ENCODE results near the gene PAPOLB.

PAPOLB gene

DNA sequence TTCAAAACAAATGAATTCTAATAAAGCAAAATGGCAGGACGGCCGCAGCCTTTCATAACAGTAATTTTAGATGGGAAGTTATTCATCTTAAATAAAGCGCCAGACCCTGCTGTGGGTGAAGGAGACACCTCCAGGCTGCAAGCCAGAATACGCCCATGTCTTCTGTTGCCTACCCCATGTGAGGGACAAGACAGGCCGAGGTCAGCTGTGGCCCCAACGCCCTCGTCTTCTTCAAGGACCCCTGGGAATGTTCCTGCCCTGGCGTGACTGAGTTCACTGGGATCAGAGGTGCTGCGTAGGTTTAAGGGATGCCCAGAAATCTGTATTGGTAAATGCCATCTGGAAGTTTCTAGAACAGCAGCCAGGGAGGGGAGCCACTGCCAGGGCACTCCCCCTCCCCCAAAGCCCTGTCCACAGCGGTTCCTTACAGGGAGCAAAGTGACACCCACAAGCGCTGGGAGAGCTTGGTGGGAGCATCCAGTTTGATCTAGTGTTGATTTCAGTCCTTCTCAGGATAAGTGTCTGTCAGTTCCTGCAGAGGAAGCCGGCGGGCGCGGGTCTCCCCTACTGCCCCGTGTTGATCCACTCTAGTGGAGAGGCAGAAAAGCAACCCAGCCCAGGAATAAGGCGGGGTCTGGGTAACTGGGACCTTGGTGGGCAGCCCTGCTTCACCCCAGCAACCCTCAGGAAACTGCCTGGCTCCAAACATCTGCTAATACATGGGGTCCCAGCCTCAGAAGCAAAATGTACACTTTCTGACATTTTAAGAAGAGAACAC, 20.6 kb downstream of the PAPOLB start:
- no peak for TF ChIP-seq GATA3 (IDR thresholded peaks at IDR 0.05; ENCODE audit: low read depth, low read length)
- TF ChIP-seq GATA2 (IDR thresholded peaks at IDR 0.05; ENCODE audit: low read depth, low read length) = no peak

GRCh38 chr7:4840079-4840501, 21.7 kb downstream of the PAPOLB start:
- TF ChIP-seq GATA2 (IDR thresholded peaks at IDR 0.05; ENCODE audit: low read depth, low read length) (no peak), GATA3 (IDR thresholded peaks at IDR 0.05; ENCODE audit: low read depth, low read length) (no peak)

DNA sequence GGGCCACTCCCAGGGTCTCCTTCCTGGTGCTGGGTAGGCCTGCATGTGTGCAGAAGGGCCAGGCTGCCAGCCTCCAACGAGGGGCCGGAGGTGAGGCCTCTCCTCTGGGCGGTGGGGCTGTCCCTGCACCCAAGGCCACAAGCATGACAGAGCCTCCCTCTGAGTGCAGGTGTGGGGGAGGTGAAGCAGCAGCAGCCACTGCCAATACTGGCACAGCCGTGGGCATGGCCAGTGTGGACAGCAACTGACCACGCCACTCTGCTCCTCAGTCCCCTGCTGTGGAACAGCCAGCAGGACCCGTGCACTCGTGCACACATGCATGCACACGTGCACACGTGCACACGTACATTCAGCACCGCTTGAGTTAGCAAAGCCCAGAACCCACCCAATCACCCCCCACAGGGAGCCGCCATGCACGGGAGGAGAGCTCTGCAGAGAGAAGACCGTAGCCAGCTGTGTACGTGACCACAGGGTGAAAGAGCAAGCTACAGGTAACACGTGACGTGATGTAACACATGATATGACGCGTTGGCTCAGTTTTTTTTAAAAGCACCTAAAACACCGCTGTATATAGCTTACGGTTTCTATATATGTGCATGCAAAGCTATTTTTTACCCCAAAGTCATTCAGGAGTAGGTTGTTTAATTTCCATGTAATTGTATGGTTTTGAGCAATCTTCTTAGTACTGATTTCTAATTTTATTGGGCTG, 23.1 kb downstream of the PAPOLB start:
- no peak for TF ChIP-seq GATA3 (IDR thresholded peaks at IDR 0.05; ENCODE audit: low read depth, low read length)
- TF ChIP-seq GATA2 (IDR thresholded peaks at IDR 0.05; ENCODE audit: low read depth, low read length) = no peak

- no peak for TF ChIP-seq GATA2 (IDR thresholded peaks at IDR 0.05; ENCODE audit: low read depth, low read length)
- TF ChIP-seq GATA3 (IDR thresholded peaks at IDR 0.05; ENCODE audit: low read depth, low read length) = no peak
Observed at GRCh38 chr7:4837803-4838625, 23.8 kb downstream of the PAPOLB start.

DNA sequence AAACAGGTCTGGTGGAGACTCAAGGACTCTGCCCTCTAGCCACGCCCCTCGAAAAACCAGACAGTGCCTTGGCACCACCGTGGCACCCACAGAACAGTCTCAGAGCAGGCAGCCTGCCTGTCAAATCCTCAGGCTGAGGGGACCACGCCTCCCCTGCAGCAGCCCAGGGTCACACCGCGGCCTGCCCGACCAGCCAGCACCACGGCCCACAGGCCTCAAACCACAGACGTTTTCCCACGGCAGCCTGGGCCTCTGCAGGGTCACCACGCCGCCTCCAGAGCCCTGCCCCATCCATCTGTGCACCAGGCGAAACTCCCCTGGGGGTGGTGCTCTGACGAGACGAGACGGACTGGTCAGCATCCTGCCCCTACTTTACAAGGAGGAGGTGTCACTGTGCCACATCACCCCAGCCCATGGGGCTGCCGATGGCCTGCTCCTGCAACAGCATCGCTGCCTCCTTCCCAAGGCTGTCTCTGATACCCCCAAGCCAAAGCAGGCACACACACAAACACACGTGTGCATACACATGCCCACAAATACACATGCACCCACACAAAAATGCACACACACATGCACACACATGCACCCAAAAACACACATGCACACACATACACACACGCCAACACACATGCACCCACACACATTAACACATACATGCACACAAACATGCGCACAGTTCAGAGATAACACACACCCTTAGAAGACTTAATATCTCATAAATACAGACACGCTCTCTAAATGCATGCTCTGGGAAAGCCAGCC, 24.6 kb downstream of the PAPOLB start:
- TF ChIP-seq GATA3 (IDR thresholded peaks at IDR 0.05; ENCODE audit: low read depth, low read length) = no peak
- TF ChIP-seq GATA2 (IDR thresholded peaks at IDR 0.05; ENCODE audit: low read depth, low read length) = no peak

DNA sequence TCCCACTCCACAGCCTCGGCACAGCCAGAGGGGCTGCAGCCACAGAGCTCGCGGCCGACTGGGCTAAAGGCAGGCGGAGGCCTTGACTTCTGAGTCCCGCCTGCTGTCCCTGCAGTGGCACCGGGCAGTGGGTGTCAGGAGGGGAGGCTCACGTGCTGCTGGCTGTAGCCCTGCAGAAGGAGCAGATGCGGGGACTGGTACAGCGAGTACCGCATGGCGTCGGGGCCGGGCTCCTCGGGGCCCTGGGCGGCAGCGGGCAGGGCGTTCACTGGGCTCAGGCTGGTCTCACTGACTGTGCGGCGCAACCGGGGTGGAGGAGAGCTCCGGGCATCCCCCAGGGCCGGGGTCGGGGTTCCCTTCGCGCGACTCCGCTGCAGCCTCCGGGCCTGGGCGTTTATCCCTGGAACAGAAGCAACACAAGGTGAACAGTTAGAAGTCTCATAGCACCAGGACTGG, 25.6 kb downstream of the PAPOLB start:
- no peak for TF ChIP-seq GATA2 (IDR thresholded peaks at IDR 0.05; ENCODE audit: low read depth, low read length)
- TF ChIP-seq GATA3 (IDR thresholded peaks at IDR 0.05; ENCODE audit: low read depth, low read length) = no peak

GRCh38 chr7:4835398-4836205, 26.2 kb downstream of the PAPOLB start:
- no peak for TF ChIP-seq GATA2 (IDR thresholded peaks at IDR 0.05; ENCODE audit: low read depth, low read length)
- TF ChIP-seq GATA3 (IDR thresholded peaks at IDR 0.05; ENCODE audit: low read depth, low read length) = no peak

DNA sequence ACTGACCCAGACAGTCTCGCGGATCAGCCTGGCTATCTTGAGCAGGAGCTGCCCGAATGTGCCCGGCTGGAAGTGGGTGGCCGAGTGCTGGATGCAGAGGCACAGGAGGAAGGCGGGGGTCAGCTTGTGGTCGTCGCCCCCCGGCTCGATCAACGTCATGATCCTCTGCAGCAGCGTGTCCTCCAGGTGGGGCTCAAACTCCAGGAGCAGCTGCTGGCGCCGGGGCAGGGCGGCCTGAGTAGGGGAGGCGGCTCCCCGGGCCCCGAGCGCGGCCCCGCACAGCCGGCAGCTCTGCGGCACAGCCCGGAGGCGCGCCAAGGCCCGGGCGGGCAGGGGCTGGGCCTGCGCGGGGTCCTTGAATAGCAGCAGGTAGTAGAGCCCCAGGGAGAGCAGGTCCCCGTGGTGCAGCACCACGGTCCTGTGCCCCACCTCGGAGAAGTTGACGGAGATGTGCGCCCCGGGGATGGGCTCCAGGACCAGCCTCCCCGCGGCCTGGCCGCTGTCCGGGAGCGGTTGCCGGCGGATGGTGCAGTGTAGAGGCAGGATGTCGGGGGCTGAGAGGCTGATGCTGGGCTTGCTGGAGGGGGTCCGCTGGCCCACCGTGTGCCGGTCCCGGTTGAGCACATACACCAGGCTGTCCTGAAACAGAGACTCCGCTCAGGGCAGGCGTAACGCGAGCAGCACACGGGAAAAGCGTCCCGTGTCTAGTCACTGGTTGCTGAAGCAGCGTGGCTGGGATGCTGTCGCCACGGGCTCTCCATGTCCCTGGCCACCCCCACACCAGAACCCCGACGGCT, 27.0 kb downstream of the PAPOLB start:
- no peak for TF ChIP-seq GATA2 (IDR thresholded peaks at IDR 0.05; ENCODE audit: low read depth, low read length)
- no peak for TF ChIP-seq GATA3 (IDR thresholded peaks at IDR 0.05; ENCODE audit: low read depth, low read length)

DNA sequence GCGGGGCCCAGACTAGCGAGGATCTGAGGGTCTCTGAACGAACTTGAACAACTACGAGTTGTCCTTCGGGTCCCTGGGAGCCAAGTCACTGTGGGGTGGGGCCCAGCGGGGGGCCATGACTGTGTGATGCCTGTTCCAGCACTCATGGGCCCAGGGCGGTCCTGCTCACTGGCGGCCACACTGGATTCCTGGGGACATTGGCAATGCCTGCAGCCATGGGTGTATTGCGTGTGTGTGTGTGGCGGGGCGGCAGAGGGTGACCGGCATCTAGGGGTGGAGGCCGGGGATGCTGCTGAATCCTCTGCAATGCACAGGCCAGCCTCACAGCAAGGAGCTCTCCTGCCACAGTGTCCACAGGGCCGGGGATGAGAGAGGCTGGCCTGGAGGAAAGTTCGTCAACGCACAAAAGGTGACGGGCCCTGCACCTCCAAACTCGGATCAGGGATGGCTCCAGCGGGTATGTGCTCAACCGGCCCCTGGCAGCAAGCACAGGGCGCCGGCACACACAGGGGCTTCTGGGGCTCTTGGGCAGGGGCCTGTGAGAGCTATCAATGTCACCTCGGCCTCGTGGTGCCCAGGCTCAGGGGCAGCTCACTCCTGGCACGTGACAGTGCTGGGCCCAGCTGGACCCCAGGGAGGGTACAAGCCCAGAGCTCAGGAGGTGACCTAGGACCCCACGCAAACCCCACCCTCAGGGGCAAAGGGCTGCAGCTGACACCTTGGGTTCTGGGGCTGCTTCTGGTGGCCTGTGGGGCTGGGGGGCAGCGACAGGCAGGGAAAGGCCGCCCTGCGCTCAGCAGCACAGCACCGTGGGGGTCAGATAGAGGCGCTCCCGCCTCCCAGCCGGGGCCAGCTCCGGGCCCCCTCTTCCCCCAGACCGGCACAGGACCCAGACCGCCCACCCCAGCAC, 27.9 kb downstream of the PAPOLB start:
- no peak for TF ChIP-seq GATA3 (IDR thresholded peaks at IDR 0.05; ENCODE audit: low read depth, low read length)
- no peak for TF ChIP-seq GATA2 (IDR thresholded peaks at IDR 0.05; ENCODE audit: low read depth, low read length)

- no peak for TF ChIP-seq GATA2 (IDR thresholded peaks at IDR 0.05; ENCODE audit: low read depth, low read length)
- no peak for TF ChIP-seq GATA3 (IDR thresholded peaks at IDR 0.05; ENCODE audit: low read depth, low read length)
Observed at GRCh38 chr7:4833176-4833575, 28.7 kb downstream of the PAPOLB start.

DNA sequence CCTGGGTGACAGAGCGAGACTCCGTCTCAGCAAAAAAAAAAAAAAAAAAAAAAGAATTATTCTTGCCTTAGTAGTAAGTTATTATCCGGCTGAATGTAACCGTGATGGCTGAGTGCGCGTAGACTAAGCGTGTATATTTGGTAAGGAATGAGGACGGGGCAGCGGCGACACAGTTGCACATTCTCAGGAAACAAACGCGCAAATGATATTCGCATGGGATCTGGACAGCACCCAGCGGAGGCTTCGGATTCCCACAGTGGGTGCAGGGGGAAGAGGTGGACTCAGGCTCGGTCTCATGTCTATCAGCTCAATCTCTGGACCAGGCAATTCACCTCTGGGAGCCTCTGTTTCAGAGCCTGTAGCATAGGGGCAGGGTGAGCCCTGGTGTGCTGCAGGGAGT, 29.1 kb downstream of the PAPOLB start:
- TF ChIP-seq GATA2 (IDR thresholded peaks at IDR 0.05; ENCODE audit: low read depth, low read length) (peak; percentile 44; the same call in 1 of the 2 replicates), GATA3 (IDR thresholded peaks at IDR 0.05; ENCODE audit: low read depth, low read length) (no peak)

Data from SH-SY5Y (cell line).